Measurements from ENCODE around the gene KLK8.

DNA sequence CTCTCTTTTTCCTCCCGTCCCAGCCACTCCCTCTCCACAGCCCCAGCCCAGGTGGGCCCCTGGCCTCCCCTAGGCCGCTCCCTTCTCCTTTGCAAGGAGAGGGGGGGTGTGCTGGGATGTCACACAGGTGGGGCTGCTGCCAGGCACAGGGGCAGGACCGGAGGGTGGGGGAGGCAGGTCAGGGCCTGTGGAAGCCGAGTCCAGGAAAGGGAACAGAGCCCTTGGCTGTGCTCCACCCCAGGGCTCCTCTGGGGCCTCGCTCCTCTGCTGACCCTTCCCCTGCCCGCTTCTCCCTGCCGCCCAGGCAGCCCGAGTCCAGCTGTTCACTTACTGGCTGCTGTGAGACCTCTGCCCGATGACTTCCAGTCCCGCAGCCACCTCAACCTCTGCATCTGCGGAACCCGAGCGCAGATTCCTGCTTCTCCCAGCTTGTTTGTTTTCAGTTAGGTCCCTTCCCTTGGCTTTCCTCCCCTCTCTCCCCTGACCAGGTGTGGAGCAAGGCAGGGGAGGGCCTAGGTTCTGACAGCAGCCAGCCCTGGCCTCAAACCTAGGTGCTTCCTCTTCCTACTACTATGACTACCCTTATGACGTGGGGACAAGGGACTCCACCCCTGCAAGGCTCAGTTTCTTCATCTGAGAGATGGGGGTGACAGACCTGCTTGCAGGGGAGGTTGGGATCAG lies 25.9 kb upstream of the KLK8 start:
- TF ChIP-seq POLR2A (IDR thresholded peaks at IDR 0.05; ENCODE audit: insufficient read depth in 1 of 2, low read depth in 2 of 2, low read length in 2 of 2): no peak
- no peak for TF ChIP-seq CTCF (CRISPR knock-in tag; IDR thresholded peaks at IDR 0.05)

All from HepG2 (cell line).